HG03439 (cell line): Measurements from ENCODE around the gene UBE2Q2.
"Not testable (repeated sequence)": the region's sequence is repeated elsewhere in the genome, so short reads cannot be mapped to it uniquely, and the experiment has no call there.

Experiments used
- ATAC-seq: cut with Tn5 transposase; IDR thresholded peaks from one replicate; pipeline ENCODE4 v1.9.1; 2021; ENCODE audit warnings: mild to moderate bottlenecking, moderate library complexity; ENCODE audit not compliant: unreplicated experiment

Gene UBE2Q2

GRCh38 chr15:75842722-75843677 is at the start of gene UBE2Q2:
UBE2Q2 (plus strand) TSS chr15:75843447; CDS start chr15:75843667, 220 bp downstream.
- ATAC-seq = peak; percentile 56

GRCh38 chr15:75796321-75796720 is 46.9 kb upstream of the UBE2Q2 start:
- no peak for ATAC-seq

- ATAC-seq = not testable (repeated sequence)
Measured at GRCh38 chr15:75797146-75797545, 46.1 kb upstream of the UBE2Q2 start.

- ATAC-seq = no peak
Measured at GRCh38 chr15:75799190-75799589, 44.1 kb upstream of the UBE2Q2 start.

GRCh38 chr15:75800409-75800808 is 42.8 kb upstream of the UBE2Q2 start:
- ATAC-seq = not testable (repeated sequence)

GRCh38 chr15:75801859-75802593 is 41.2 kb upstream of the UBE2Q2 start:
- ATAC-seq = peak; percentile 70

- ATAC-seq = not testable (repeated sequence)
Measured at GRCh38 chr15:75807486-75807885, 35.8 kb upstream of the UBE2Q2 start.

GRCh38 chr15:75808009-75808408 is 35.2 kb upstream of the UBE2Q2 start:
- ATAC-seq = not testable (repeated sequence)

- no peak for ATAC-seq
Measured at GRCh38 chr15:75808563-75808962, 34.7 kb upstream of the UBE2Q2 start.

- no peak for ATAC-seq
Measured at GRCh38 chr15:75809986-75810750, 33.1 kb upstream of the UBE2Q2 start.

- no peak for ATAC-seq
Measured at GRCh38 chr15:75810874-75811498, 32.3 kb upstream of the UBE2Q2 start.

- no peak for ATAC-seq
Measured at GRCh38 chr15:75811626-75812025, 31.6 kb upstream of the UBE2Q2 start.

GRCh38 chr15:75814794-75815193 is 28.5 kb upstream of the UBE2Q2 start:
- ATAC-seq = no peak

- ATAC-seq = no peak
Measured at GRCh38 chr15:75815811-75816719, 27.2 kb upstream of the UBE2Q2 start.

- no peak for ATAC-seq
Measured at GRCh38 chr15:75817138-75817935, 25.9 kb upstream of the UBE2Q2 start.

GRCh38 chr15:75820206-75820605 is 23.0 kb upstream of the UBE2Q2 start:
- no peak for ATAC-seq

GRCh38 chr15:75821786-75822345 is 21.4 kb upstream of the UBE2Q2 start:
- no peak for ATAC-seq

- ATAC-seq = no peak
Measured at GRCh38 chr15:75822685-75823278, 20.5 kb upstream of the UBE2Q2 start.
